ENCODE data around the gene OTUD1.
"Not testable (repeated sequence)": the region's sequence is repeated elsewhere in the genome, so short reads cannot be mapped to it uniquely, and the experiment has no call there.

Gene OTUD1, protein sequence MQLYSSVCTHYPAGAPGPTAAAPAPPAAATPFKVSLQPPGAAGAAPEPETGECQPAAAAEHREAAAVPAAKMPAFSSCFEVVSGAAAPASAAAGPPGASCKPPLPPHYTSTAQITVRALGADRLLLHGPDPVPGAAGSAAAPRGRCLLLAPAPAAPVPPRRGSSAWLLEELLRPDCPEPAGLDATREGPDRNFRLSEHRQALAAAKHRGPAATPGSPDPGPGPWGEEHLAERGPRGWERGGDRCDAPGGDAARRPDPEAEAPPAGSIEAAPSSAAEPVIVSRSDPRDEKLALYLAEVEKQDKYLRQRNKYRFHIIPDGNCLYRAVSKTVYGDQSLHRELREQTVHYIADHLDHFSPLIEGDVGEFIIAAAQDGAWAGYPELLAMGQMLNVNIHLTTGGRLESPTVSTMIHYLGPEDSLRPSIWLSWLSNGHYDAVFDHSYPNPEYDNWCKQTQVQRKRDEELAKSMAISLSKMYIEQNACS

DNA sequence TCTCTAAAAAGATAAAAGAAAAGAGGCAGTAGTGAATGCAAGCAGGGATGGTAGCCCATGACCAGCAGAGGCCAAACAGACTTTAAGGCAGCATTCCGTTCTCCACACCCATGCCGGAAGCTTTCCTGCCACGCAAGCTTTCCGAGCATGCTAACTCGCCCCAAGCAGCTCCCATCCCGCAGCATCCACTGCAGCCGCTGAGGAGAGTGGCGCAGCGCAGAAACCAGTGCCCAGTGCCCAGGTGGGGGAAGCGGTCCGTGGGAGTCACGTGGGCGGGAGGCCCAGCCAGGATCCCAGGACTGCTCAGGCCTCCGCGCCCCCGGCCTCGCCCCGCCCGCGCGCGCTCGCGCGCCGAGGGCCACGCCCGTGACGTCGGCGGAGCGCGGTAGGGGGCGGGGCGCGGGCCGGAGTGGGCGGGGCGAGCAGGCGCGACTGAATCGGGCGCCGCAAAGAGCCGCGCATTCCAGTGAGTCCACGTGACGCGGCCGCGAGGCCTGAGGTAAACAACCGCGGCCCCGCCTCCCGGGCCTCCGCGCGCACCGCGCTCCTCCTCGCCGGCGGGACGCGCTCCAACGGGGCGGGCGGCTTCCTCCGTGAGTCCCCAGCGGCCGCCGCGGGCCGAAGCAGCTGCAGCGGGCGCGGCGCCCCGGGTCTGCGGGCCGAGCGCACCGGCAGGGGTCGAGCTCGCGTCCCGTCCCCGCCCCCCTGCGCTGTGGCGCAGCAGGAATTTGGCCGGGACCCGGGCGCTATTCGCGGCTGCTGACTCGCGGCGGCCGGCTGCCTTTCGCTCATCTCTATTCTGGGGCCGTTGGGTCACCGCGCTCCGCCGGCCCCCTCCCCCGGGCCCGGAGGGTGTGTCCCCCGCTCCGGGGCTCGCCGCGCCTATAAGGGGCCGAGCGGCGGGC lies at the start of gene OTUD1:
Gene OTUD1, plus strand, starts transcription at position 529 of the 905 bp plus-strand sequence. CDS start 383 bp downstream, outside the sequence.
- DNase-seq = peak; percentile 95

DNA sequence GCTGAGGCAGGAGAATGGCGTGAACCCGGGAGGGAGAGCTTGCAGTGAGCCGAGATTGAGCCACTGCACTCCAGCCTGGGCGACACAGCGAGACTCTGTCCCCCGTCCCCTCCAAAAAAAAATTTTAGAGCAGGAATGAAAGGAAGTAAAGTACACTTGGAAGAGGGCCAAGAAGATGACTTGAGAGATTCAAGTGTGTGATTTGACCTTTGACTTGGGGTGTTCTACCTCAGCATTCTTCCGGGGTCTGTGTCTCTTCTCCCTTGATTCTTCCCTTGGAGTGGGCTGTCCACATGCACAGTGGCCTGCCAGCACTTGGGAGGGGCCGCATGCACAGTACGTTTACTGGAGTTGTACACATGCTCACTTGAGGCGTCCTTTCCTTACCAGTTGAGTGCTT lies 48.5 kb upstream of the OTUD1 start:
- not testable (repeated sequence) for DNase-seq

DNA sequence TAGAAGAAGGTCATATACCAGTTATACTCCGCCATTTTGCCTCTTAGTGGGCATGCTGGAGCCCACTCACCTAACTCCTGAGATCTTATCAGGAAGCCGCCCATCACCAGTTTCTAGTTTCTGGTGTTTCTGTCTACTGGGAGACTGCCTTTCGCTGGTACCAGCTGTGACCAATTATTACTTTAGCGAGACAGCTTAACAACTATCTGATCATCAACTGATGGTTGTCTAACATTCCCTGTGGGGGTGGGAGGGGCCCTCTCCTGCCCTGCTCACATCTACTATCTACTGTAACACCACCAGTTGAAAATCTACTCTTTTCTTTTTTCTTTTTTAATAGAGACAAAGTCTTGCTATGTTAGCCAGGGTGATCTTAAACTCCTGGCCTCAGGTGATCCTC lies 48.1 kb upstream of the OTUD1 start:
- DNase-seq = no peak

DNA sequence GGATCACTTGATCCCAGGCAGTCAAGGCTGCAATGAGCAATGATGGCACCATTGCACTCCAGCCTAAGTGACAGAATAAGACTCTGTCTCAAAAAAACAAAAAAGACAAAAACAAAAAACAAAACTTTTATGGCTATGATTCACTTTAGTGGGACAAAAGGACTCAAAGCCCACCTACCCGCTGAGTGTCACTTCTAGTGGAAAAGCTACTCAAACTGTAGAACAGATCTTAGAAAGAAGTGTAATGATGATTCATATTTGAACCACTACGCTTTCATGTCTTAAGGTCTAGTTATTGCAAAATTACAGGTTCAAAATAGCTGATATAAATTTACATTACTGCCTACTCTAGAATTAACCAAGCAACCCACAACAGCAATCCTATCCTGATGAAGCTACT lies 47.1 kb upstream of the OTUD1 start:
- DNase-seq = no peak

DNA sequence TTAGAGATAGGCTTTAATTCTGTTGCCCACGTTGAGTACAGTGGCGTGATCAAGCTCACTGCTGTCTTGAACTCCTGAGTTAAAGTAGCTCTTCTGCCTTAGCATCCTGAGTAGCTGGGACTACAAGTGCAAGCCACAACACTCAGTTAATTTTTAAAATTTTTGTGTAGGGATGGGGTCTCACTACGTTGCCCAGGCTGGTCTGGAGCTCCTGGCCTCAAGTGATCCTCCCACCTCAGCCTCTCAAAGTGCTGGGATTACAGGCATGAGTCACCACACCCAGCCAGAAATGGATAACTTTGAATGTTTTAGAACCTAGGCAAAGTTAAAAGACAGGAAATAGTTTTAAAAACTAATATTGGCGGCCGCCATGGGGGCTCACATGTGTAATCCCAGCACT lies 43.9 kb upstream of the OTUD1 start:
- no peak for DNase-seq

DNA sequence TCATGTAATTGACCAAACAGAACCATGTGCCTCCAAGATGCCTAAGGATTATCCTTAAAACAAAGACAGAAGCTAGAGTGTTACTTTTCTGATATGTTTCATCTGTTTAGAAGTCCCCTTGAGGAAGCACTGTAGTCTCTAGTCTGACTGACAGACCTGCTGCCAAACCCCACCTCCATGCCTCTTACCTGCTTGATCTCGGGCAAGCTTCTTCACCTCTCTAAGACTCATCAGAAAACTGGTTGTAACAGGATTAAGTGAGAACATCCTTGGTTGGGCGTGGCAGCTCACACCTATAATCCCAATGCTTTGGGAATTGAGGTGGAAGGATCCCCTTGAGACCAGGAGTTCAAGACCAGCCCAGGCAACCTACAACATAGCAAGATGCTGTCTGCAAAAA lies 42.2 kb upstream of the OTUD1 start:
- no peak for DNase-seq

DNA sequence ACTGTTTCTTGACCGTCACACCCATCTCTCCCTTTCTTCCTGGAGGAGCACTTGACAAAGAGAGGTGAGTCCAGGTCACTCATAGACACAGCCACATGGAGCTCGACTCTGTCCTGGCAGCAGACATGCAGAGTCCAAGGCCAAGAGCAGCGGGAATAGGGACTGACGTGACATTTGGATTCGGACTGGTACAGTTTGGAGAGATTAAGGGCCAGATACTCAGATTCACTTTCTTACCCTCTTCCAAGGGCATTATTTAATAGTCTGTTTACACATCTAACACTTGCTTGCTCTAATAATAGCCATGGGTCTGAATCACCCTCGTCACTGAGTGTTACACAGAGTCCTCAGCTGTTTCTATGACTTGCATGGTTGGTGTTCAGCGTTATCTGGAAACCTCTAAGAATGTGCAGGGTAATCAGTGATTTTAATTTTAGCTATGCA lies 39.2 kb upstream of the OTUD1 start:
- DNase-seq = no peak

DNA sequence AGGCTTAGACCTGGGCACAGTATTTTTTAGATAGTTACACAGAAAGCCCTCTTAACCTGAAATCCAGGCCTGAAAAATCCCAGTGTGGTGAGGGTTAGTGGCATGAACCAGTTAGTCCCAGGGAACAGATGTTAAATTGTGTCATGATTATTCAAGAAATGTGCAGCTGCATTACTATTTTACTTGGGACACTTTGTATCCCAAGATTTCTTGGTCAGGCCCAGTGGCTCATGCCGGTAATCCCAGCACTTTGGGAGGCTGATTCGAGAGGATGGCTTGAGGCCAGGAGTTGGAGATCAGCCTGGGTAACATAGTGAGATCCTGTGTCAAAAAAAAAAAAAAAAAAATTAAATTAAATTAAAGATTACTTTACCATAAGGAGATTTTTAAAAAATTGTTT lies 36.0 kb upstream of the OTUD1 start:
- DNase-seq = no peak

DNA sequence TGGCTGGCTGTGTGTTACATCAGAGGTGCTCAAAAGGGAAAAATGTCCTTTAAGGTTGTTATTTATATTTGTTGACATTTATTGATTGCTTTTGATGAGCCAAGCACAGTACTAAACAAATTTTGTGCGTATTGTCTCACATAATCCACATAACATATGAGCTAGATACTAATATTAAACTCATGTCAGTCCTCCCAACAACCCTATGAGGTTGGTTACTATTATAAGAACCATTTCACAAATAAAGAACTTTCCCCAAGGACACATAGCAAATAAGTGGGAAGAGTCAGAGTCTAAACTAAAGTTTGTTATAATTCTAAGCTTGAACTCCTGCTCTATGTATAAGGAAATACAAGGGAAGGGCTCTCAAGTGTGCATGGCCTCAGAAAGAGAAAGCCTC lies 35.6 kb upstream of the OTUD1 start:
- DNase-seq = no peak

DNA sequence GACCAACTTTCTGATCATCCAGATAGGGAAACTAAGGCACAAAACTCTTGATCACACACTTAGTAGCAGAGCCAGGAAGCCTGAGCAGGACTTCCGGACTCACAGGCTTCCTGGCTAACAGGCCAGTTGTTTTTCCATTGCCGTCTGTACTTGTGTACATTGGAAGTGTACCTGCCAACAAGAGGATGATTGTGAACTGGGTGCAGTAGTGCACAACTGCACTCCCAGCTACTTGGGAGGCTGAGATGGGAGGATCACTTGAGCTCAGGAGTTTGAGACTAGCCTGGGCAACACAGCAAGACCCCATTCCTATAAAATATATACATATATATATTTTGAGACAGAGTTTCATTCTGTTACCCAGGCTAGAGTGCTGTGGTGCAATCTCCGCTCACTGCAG lies 35.2 kb upstream of the OTUD1 start:
- no peak for DNase-seq

DNA sequence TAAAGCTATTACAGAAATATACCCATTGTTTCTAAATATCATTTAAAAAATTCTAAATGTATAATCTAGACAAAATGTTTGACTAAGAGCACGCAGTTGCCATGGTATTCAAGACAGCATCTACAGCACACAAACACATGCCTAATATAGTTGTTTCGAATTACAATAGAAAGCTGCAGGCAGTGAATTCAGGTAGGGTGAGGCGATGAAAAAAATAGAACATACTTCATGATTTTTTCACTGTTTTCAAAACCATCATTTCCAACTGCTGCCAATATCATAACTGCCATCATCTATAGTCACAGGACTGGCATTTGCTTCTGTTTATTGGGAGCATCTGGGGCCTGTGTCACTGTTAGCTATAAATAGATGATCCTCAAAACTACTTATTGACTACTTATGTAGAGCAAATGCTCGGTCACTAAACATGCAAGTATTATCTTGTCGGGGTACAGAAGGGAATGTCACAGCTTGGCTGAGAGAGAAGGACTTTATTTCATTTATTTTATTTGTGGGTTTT lies 34.4 kb upstream of the OTUD1 start:
- DNase-seq = no peak

DNA sequence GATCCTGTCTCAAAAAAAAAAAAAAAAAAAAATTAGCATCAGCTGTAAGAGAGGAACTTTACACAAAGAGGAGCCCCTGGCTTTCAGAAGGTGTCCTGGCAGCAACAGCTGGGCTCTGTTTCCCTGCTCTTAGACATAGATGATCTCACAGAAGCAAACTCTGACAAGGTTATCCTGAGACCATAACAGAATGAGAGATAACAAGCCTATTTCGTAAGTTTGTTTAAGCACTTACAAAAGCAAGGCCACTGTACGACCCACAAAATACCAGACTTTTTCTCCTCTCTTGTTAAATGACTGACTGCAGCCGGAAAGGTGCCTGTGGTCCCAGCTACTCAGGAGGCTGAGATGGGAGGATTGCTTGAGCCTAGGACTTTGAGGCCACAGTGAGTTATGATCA lies 33.3 kb upstream of the OTUD1 start:
- DNase-seq = no peak

DNA sequence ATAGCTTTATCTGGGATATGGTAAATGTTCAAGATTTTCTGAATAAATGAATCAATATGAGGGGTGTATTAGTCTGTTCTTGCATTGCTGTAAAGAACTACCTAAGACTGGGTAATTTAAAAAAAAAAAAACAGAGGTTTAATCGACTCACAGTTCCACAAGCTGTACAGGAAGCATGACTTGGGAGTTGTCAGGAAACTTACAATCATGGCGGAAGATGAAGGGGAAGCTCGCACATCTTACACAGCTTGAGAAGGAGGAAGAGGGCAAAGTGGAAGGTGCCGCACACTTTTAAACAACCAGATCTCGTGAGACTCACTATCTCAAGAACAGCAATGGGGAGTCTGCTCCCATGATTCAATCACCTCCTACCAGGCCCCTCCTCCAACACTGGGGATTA lies 32.5 kb upstream of the OTUD1 start:
- DNase-seq = no peak

DNA sequence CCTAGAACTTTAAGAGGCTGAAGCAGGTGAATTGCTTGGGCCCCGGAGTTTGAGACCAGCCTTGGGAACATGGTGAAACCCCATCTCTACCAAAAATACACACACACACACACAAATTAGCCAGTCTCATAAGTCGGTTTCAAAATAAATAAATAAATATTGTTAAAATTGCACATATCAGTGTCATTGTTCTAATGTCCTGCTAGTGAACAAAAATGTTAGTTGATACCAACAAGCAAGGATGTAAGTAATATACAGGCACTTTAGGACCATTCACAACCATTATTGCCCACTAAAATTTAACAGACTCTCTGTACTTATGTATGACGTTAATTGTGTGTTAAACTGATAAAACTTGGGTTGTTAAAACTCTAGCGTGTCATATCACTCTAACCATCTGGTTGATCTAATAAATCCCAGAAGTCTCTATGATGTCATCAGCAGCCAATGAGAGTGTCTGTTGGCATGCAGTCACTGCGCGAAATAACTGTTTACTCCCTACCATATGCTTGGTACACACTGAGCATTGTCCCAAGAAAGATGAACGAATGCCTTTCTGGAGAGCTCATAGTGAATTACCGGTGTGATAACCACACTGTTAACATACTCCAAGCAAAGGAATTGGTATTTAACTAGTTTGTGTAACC lies 30.4 kb upstream of the OTUD1 start:
- no peak for DNase-seq

DNA sequence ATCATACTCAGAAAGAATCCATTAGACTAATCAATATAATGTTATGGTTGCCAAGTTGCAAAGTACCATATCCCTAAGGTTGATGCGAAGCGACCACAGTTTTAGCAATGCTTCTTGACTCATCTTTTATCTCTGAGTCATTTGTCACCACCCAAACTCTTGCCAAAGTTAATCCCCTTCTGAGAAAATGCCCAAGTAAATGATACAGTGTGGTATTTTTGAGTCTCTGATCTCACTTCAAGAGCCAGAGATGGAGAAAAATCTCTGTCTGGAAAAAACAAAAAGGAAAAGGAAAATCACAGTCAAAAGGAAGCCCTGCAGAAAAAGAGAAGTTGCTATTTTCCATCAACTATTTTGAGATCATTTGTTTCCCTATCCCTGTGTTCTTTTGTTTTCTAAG lies 26.7 kb upstream of the OTUD1 start:
- DNase-seq = no peak

DNA sequence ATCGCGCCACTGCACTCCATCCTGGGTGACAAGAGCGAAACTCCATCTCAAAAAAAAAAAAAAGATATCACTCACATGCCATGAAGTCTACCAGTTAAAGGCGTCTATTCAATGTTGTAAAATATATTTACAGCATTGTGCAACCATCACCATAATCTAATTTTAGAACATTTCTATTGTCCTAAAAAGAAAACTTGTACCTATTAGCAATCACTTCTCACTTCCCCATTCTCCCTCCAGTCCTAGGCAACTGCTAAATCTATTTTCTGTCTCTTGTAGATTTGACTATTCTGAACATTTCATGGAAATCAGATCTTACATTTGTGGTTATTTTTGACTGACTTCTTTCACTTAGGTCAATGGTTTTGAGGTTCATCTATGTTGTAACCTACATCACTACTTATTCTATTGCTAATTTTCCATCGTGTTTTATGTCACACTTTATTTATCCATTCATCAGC lies 25.2 kb upstream of the OTUD1 start:
- no peak for DNase-seq

DNA sequence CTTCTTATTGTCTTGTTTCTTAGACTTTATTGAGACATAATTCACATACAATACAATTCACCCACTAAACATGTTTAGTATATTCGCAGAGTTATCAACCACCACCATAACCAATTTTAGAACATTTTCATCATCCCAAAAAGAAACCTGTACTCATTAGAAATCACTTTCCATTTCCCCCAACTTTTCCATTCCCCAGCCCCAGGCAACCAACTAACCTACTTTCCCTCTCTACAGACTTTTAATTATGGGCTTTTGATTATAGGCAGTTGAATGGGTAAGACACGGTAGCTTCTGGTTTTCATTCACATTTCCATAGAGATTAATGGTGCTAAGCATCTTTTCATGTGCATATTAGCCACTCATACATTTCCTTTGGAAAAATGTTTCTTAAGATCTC lies 24.2 kb upstream of the OTUD1 start:
- no peak for DNase-seq

DNA sequence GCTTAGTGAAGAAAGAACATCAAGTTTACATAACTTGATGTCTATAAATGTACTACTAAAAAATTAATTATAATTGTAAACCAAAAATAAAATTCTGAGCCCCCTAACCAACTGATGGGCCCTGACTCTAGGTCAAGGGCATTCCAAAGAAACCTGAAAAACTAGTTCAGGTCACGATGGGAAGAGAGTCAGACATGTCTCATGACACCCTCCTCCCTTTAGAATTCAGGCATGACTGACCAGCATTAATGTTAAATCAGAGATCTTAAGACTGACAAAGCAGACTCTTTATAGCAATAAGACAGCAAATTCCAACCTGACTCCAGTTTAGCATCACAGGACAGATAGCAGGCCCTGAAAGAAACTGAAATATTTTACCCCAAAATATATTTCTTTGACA lies 21.6 kb upstream of the OTUD1 start:
- DNase-seq = no peak

DNA sequence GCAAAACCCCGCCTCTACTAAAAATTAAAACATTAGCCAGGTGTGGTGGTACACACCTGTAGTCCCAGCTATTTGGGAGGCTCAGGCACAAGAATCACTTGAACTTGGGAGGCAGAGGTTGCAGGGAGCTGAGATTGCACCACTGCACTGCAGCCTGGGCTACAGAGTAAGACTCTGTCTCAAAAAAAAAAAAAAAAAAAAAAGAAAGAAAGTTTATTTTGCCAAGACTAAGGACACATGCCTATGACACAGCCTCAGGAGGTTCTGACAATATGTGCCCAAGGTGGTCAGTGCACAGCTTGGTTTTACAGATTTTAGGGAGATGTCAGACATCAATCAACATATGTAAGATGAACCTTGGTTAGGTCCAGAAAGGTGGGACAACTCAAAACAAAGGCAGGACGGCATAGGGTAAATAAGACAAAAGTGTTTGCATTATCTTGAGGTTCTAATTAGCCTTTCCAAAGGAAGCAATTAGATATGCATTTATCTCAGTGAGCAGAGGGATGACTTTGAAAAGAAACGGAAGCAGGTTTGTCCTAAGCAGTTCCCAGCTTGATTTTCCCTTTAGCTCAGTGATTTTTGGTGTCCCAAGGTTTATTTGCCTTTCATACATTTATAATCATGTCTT lies 20.7 kb upstream of the OTUD1 start:
- no peak for DNase-seq

DNA sequence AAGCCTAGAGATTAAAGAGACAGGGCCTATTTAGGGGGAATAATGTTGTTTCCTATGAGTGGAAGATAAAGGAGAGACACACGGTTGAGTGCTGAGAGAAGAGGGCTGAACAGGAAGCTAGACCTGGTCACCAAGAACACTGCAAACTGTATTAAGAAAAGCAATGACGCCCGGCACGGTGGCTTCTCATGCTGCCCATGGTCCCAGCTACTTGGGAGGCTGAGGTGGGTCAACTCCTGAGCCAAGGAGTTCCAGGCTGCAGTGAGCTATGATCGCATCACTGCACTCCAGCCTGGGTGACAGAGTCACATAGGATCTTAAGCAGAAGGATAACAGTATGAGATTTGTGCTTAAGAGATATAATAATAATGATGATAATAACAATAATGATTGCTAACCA lies 19.7 kb upstream of the OTUD1 start:
- no peak for DNase-seq

DNA sequence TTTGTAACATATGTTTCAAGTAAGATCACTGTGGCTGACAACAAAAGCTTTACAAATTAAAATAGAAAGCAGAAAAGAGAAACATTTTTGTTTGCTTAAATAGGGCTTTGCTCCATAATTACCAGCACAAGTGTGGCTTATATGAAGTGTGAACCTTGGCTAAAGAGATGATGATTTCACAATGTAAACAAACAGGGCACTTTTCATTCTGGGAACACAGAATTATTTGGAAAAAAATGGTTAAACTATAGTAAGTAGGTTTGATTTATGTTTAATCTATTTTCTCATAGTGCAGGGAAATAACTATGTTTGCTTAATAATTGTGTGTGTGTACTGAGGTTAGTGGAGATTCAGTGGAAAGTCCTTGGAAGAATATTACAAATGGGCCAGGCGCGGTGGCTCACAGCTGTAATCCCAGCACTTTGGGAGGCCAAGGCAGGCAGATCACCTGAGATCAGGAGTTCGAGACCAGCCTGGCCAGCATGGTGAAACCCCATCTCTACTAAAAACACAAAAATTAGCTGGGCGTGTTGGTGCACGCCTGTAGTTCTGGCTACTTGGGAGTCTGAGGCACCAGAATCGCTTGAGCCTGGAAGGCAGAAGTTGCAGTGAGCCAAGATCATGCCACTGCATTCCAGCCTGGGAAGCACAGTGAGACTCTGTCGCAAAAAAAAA lies 19.1 kb upstream of the OTUD1 start:
- no peak for DNase-seq

DNA sequence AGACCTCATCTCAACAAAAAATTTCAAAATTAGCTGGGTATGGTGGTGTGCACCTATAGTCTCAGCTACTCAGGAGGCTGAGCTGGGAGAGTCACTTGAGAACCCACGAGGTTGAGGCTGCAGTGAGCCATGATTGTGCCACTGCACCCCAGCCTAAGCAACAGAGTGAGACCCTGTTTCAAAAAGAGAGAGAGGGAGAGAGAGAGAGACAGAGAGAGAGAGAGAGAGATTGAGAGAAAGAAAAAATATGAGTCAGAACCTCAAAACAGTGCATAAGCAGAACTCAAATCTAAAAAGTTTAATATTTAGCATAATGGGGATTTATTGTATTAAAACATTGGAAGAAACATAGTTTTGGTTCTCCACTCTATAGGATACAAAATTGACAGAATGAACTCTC lies 17.5 kb upstream of the OTUD1 start:
- no peak for DNase-seq

All from right forelimb (tissue), 1 donor.